ENCODE data around the gene ACTR8. TPM values are rescaled to one million over a fixed set of nuclear protein-coding genes. Genes with fewer than 3 reads are reported as not detected.
"Not testable (repeated sequence)": the region's sequence is repeated elsewhere in the genome, so short reads cannot be mapped to it uniquely, and the experiment has no call there.

ACTR8 gene
- 10 to 100 TPM in 2 of 6 experiments, 1 to 10 TPM in 4; 6.7 to 12.0 (median 9.6) TPM for total RNA-seq
- long read RNA-seq: 0 reads

DNA sequence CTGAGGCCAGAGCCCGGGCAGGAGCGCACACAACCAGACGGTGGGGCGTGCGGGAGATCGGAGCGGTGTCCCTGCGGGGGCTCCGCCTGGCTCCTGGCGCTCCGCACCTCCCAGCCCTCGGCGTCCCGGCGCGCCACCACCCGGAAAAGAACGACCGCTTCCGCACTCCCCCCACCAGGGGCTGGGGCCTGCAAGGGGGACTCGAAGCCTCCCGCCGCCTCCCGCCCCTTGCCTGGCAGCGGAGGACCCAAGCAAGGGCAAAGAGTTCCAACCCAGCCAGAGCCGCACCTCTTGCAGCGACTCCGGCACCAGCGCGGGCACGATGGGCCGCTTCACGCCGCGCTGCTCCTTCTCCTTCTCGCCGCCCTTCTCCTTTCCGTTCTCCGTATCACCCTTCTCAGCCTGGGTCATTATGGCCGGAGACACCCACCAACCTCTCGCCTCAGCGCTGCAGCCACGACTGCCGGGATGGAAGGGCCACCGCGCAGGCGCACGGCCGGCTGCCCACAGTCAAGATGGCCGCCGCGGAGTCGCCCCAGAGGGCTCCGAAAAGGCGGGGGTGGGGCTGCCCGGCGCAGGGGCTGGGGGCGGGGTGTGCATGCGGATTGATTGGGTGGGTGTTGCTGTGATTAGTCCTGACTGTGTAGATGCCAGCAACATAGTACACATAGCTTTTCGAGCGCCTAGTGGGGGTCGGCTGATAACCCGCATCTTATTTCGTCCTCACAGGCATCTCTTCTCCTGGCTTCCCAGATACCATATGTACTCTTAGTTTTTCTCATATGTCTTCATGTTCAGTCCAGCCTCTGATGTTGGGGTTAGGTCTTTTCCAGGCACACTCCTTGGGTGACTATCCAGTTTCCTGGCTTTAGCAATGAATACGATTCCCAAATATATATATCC, at the start of gene ACTR8:
ACTR8 (minus strand) TSS at position 462 of the 903 bp plus-strand sequence; CDS start at position 411, 51 bp downstream.
- 2% methylated on average over 35 of the region's 65 CpGs for WGBS (ENCODE audit: insufficient coverage, low coverage, low lambda C conversion rate, missing lambda C conversion rate)

GRCh38 chr3:53927208-53927872, 45.4 kb upstream of the ACTR8 start:
- H3K4me3 ChIP-seq; H3K9me3 ChIP-seq; DNase-seq; ATAC-seq; H3K4me1 ChIP-seq; H3K27me3 ChIP-seq; H3K36me3 ChIP-seq; H3K27ac ChIP-seq; intact Hi-C loops (cut with DNase I): not testable (repeated sequence)
- 81% methylated on average over 12 of the region's 30 CpGs for WGBS (ENCODE audit: insufficient coverage, low coverage, low lambda C conversion rate, missing lambda C conversion rate)

More for the DNA sequence above, at the start of gene ACTR8:
- peak; percentile 96 to 98 (median 98) for ATAC-seq
- Histone ChIP-seq H3K4me1 (peaks cover 0 to 13% (median 0%) of the 10 kb centered on the region in 4 donors), H3K27ac (peak within 1 kb of the TSS; percentile 75 to 86 (median 84)), H3K36me3 (peaks cover 0 to 60% (median 38%) of the 10 kb centered on the region in 4 donors), H3K4me3 (peak within 1 kb of the TSS; percentile 79 to 90 (median 81)), H3K27me3 (no peaks in the 10 kb centered on the region), H3K9me3 (no peaks in the 10 kb centered on the region)
- intact Hi-C loops (cut with DNase I): no loop called here
- DNase-seq: peak; percentile 88 to 89 (median 88)
- TF ChIP-seq, protein P1, sequence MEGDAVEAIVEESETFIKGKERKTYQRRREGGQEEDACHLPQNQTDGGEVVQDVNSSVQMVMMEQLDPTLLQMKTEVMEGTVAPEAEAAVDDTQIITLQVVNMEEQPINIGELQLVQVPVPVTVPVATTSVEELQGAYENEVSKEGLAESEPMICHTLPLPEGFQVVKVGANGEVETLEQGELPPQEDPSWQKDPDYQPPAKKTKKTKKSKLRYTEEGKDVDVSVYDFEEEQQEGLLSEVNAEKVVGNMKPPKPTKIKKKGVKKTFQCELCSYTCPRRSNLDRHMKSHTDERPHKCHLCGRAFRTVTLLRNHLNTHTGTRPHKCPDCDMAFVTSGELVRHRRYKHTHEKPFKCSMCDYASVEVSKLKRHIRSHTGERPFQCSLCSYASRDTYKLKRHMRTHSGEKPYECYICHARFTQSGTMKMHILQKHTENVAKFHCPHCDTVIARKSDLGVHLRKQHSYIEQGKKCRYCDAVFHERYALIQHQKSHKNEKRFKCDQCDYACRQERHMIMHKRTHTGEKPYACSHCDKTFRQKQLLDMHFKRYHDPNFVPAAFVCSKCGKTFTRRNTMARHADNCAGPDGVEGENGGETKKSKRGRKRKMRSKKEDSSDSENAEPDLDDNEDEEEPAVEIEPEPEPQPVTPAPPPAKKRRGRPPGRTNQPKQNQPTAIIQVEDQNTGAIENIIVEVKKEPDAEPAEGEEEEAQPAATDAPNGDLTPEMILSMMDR (IDR thresholded peaks at IDR 0.05): peak in 2 of 4 donors; percentile 17 to 18
- TF ChIP-seq POLR2A (IDR thresholded peaks at IDR 0.05): peak; percentile 55

- H3K9me3 ChIP-seq: no peaks in the 10 kb centered on the region
- no peaks in the 10 kb centered on the region for H3K4me1 ChIP-seq
- no peak for DNase-seq
- H3K4me3 ChIP-seq: no peak overlapping the region
- peak; percentile 60 to 66 (median 63) for ATAC-seq
- H3K27ac ChIP-seq: no peak overlapping the region
- H3K27me3 ChIP-seq: no peaks in the 10 kb centered on the region
- WGBS (ENCODE audit: insufficient coverage, low coverage, low lambda C conversion rate, missing lambda C conversion rate): 0% methylated on average over 1 of the region's 1 CpG
- TF ChIP-seq POLR2A (IDR thresholded peaks at IDR 0.05): no peak
- TF ChIP-seq, protein P1 (IDR thresholded peaks at IDR 0.05): peak; percentile 33 to 61 (median 46)
- H3K36me3 ChIP-seq: no peaks in the 10 kb centered on the region
- intact Hi-C loops (cut with DNase I): no loop called here
Observed at GRCh38 chr3:53921296-53921695, 39.3 kb upstream of the ACTR8 start.

- Histone ChIP-seq H3K4me1 (no peaks in the 10 kb centered on the region), H3K36me3 (no peaks in the 10 kb centered on the region), H3K27ac (no peak overlapping the region), H3K4me3 (no peak overlapping the region), H3K27me3 (no peaks in the 10 kb centered on the region), H3K9me3 (no peaks in the 10 kb centered on the region)
- intact Hi-C loops (cut with DNase I): no loop called here
- TF ChIP-seq, protein P1 (IDR thresholded peaks at IDR 0.05): no peak
- TF ChIP-seq POLR2A (IDR thresholded peaks at IDR 0.05): no peak
- WGBS (ENCODE audit: insufficient coverage, low coverage, low lambda C conversion rate, missing lambda C conversion rate): 83% methylated on average over 2 of the region's 2 CpGs
- ATAC-seq: no peak
- no peak for DNase-seq
Observed at GRCh38 chr3:53919741-53920140, 37.8 kb upstream of the ACTR8 start.
